ENCODE results near the gene EFCAB14. TPM values are rescaled to one million over a fixed set of nuclear protein-coding genes. Genes with fewer than 3 reads are reported as not detected.

The EFCAB14 gene
- total RNA-seq, 1 experiment from 2014 or later, result 52.5 TPM

- DNase-seq (ENCODE audit: low read depth, low spot score) (no peak), ATAC-seq (no peak)
- H3K9ac ChIP-seq (ENCODE audit: low read length), result no peak overlapping the region
- no TSS peak for BruUV-seq (replicated peaks)
- H3K4me3 ChIP-seq (replicated peaks in 1 of 2; ENCODE audit: low read depth in 1 of 2, low read length in 2 of 2), result no peak overlapping the region
- TF ChIP-seq EGR1 (IDR thresholded peaks at IDR 0.05; ENCODE audit: low read depth) (no peak), EZH2 (IDR thresholded peaks at IDR 0.05) (no peak), ZBTB33 (IDR thresholded peaks at IDR 0.05; ENCODE audit: extremely low read depth, insufficient replicate concordance, low read length) (no peak), ATF3 (IDR thresholded peaks at IDR 0.05) (no peak), CEBPB (IDR thresholded peaks at IDR 0.05; ENCODE audit: low read depth) (no peak), POLR2AphosphoS5 (IDR thresholded peaks at IDR 0.05; ENCODE audit: low read depth, low read length) (no peak), ZFX (IDR thresholded peaks at IDR 0.05) (no peak), YY1 (IDR thresholded peaks at IDR 0.05; ENCODE audit: extremely low read depth, insufficient replicate concordance, low read depth, low read length) (no peak), TCF7L2 (IDR thresholded peaks at IDR 0.05; ENCODE audit: borderline replicate concordance, extremely low read depth, insufficient read depth, insufficient read length) (no peak), SP1 (IDR thresholded peaks at IDR 0.05; ENCODE audit: low read depth) (no peak), POLR2A (IDR thresholded peaks at IDR 0.05; ENCODE audit: borderline replicate concordance, extremely low read depth, insufficient read depth, insufficient read length) (no peak), FOSL1 (IDR thresholded peaks at IDR 0.05; ENCODE audit: low read depth) (no peak), SIN3A (IDR thresholded peaks at IDR 0.05; ENCODE audit: low read depth) (no peak), MAX (IDR thresholded peaks at IDR 0.05) (no peak), REST (IDR thresholded peaks at IDR 0.05; ENCODE audit: low read depth) (no peak), EZH2phosphoT487 (IDR thresholded peaks at IDR 0.05; ENCODE audit: borderline replicate concordance) (no peak), CBX3 (IDR thresholded peaks at IDR 0.05; ENCODE audit: low read depth) (no peak)
- H3K27me3 ChIP-seq (ENCODE audit: insufficient read depth, low read length), result no peaks in the 10 kb centered on the region
- ChIA-PET CTCF (no interaction called here), RAD21 (ENCODE audit: low non-redundant PET in 1 of 2, low total read pairs in 2 of 2, uncharacterized antibody in 2 of 2, unreplicated experiment in 2 of 2) (no interaction called here), POLR2A (no interaction called here)
- no peaks in the 10 kb centered on the region for H4K20me1 ChIP-seq (ENCODE audit: insufficient read depth)
- no peaks in the 10 kb centered on the region for H3K9me2 ChIP-seq (ENCODE audit: insufficient read depth)
- intact Hi-C loops (cut with micrococcal nuclease), result no loop called here
- no peaks in the 10 kb centered on the region for H3K79me2 ChIP-seq (ENCODE audit: insufficient read depth, low read length)
- peaks cover 10 to 12% of the 10 kb centered on the region in 2 experiments; a peak in 3 of 4 replicates for H3K36me3 ChIP-seq (ENCODE audit: control insufficient read depth in 1 of 2, insufficient read depth in 2 of 2, low read length in 2 of 2)
- no peak overlapping the region for H3K27ac ChIP-seq (ENCODE audit: low read depth, low read length)
- H3K4me2 ChIP-seq (ENCODE audit: low read length), result no peak overlapping the region
- no peak overlapping the region for H2AFZ ChIP-seq (ENCODE audit: low read depth, low read length, poor library complexity, severe bottlenecking)
- H3K9me3 ChIP-seq (ENCODE audit: control insufficient read depth in 1 of 2, insufficient read depth in 1 of 2, low read depth in 1 of 2, low read length in 2 of 2), result no peaks in the 10 kb centered on the region
- no peaks in the 10 kb centered on the region for H3K4me1 ChIP-seq (ENCODE audit: control insufficient read depth in 1 of 2, insufficient read depth in 2 of 2, low read length in 2 of 2)
These were observed 62.3 kb downstream of the EFCAB14 start for GRCh38 chr1:46656643-46657042.
